GM18508 (cell line): ENCODE measurements around the gene FMNL2.
"Not testable (repeated sequence)": the region's sequence is repeated elsewhere in the genome, so short reads cannot be mapped to it uniquely, and the experiment has no call there.

Source experiments
- ATAC-seq: cut with Tn5 transposase; IDR thresholded peaks from one replicate; pipeline ENCODE4 v1.9.1; 2021; ENCODE audit warnings: moderate number of reproducible peaks; ENCODE audit not compliant: insufficient read depth, unreplicated experiment

FMNL2 gene

GRCh38 chr2:152335016-152335725 lies at the start of gene FMNL2:
Gene FMNL2, plus strand, starts transcription at chr2:152335174.
- peak; percentile 66 for ATAC-seq

GRCh38 chr2:152292991-152293390 lies 42.0 kb upstream of the FMNL2 start:
- no peak for ATAC-seq

GRCh38 chr2:152297715-152298114 lies 37.3 kb upstream of the FMNL2 start:
- ATAC-seq = no peak

- no peak for ATAC-seq
Observed at GRCh38 chr2:152298754-152299153, 36.2 kb upstream of the FMNL2 start.

- no peak for ATAC-seq
Observed at GRCh38 chr2:152301131-152301530, 33.8 kb upstream of the FMNL2 start.

GRCh38 chr2:152303951-152304350 lies 31.0 kb upstream of the FMNL2 start:
- no peak for ATAC-seq

GRCh38 chr2:152304836-152305235 lies 30.1 kb upstream of the FMNL2 start:
- no peak for ATAC-seq

GRCh38 chr2:152307863-152308262 lies 27.1 kb upstream of the FMNL2 start:
- ATAC-seq = no peak

GRCh38 chr2:152309352-152310214 lies 25.4 kb upstream of the FMNL2 start:
- no peak for ATAC-seq

- ATAC-seq = no peak
Observed at GRCh38 chr2:152319822-152320570, 15.0 kb upstream of the FMNL2 start.

- no peak for ATAC-seq
Observed at GRCh38 chr2:152320814-152321213, 14.2 kb upstream of the FMNL2 start.

- ATAC-seq = no peak
Observed at GRCh38 chr2:152322222-152322621, 12.8 kb upstream of the FMNL2 start.

GRCh38 chr2:152325126-152325525 lies 9.8 kb upstream of the FMNL2 start:
- ATAC-seq = not testable (repeated sequence)

- ATAC-seq = no peak
Observed at GRCh38 chr2:152326710-152327109, 8.3 kb upstream of the FMNL2 start.

- ATAC-seq = no peak
Observed at GRCh38 chr2:152328013-152328412, 7.0 kb upstream of the FMNL2 start.

- ATAC-seq = no peak
Observed at GRCh38 chr2:152330235-152330866, 4.6 kb upstream of the FMNL2 start.

GRCh38 chr2:152334701-152335015 lies 316 bp upstream of the FMNL2 start:
- no peak for ATAC-seq

GRCh38 chr2:152335726-152336118 lies 748 bp downstream of the FMNL2 start:
- ATAC-seq = no peak

- no peak for ATAC-seq
Observed at GRCh38 chr2:152336119-152336853, 1.3 kb downstream of the FMNL2 start.
